NCI-H226 (cell line): ENCODE measurements around the gene RPL10A.
A peak's percentile ranks its signal among the peaks of the same experiment; 100 is the strongest.

Source experiments
- DNase-seq: peaks from one replicate; pipeline ENCODE4 v3.0.0-alpha.2; 2015

Gene RPL10A

GRCh38 chr6:35477028-35477427 lies 8.8 kb downstream of the RPL10A start:
- DNase-seq = no peak

GRCh38 chr6:35477551-35478179 lies 9.5 kb downstream of the RPL10A start:
- DNase-seq = no peak

- DNase-seq = no peak
Observed at GRCh38 chr6:35478259-35478658, 10.1 kb downstream of the RPL10A start.

- DNase-seq = no peak
Observed at GRCh38 chr6:35480176-35480575, 12.0 kb downstream of the RPL10A start.

GRCh38 chr6:35481226-35481625 lies 13.0 kb downstream of the RPL10A start:
- no peak for DNase-seq

GRCh38 chr6:35483062-35483461 lies 14.9 kb downstream of the RPL10A start:
- no peak for DNase-seq

GRCh38 chr6:35483490-35483889 lies 15.3 kb downstream of the RPL10A start:
- DNase-seq = no peak

- no peak for DNase-seq
Observed at GRCh38 chr6:35483893-35484645, 15.9 kb downstream of the RPL10A start.

- peak; percentile 49 for DNase-seq
Observed at GRCh38 chr6:35484921-35485392, 16.8 kb downstream of the RPL10A start.

GRCh38 chr6:35485402-35485877 lies 17.2 kb downstream of the RPL10A start:
- peak; percentile 93 for DNase-seq

- DNase-seq = peak; percentile 92
Observed at GRCh38 chr6:35486005-35486925, 18.1 kb downstream of the RPL10A start.

- peak; percentile 80 for DNase-seq
Observed at GRCh38 chr6:35487658-35488516, 19.7 kb downstream of the RPL10A start.

GRCh38 chr6:35488517-35488862 lies 20.3 kb downstream of the RPL10A start:
- no peak for DNase-seq

GRCh38 chr6:35489066-35489465 lies 20.9 kb downstream of the RPL10A start:
- DNase-seq = no peak

- DNase-seq = no peak
Observed at GRCh38 chr6:35489995-35490791, 22.0 kb downstream of the RPL10A start.

GRCh38 chr6:35490821-35491557 lies 22.8 kb downstream of the RPL10A start:
- no peak for DNase-seq

- DNase-seq = no peak
Observed at GRCh38 chr6:35491558-35492257, 23.5 kb downstream of the RPL10A start.

- no peak for DNase-seq
Observed at GRCh38 chr6:35492258-35492973, 24.2 kb downstream of the RPL10A start.

- no peak for DNase-seq
Observed at GRCh38 chr6:35492974-35493284, 24.7 kb downstream of the RPL10A start.
